K562 (cell line): ENCODE results near the gene HHIPL1. TPM values are rescaled to one million over a fixed set of nuclear protein-coding genes. Genes with fewer than 3 reads are reported as not detected.

Experiments used
- E2F5 ChIP-seq: sonication (generic); formaldehyde crosslinking; IDR thresholded peaks from 2 replicates; pipeline ENCODE4 v1.8.0; 2022; ENCODE audit warnings: mild to moderate bottlenecking, missing genetic modification reagents
- IRF9 ChIP-seq: fragments of 450-650 bp; IDR thresholded peaks from 2 replicates; pipeline ENCODE4 v1.6.1; 2016; ENCODE audit warnings: missing biosample characterization, missing genetic modification characterization
- MAZ ChIP-seq, 2 experiments: fragments of 450-650 bp in 1 of 2; sonication (generic) in 1 of 2; formaldehyde crosslinking; IDR thresholded peaks in 1 of 2; conservative IDR thresholded peaks in 1 of 2; 2 replicates each; pipeline versions ENCODE4 v1.4.0 to v1.5.0; 2020; ENCODE audit warnings: mild to moderate bottlenecking in 1 of 2, missing genetic modification reagents in 1 of 2
- MCM7 ChIP-seq, 2 experiments: fragments of 450-650 bp; IDR thresholded peaks; 2 replicates each; pipeline ENCODE4 v1.6.1; 2016 to 2018
- MTA3 ChIP-seq: fragments of 450-650 bp; formaldehyde crosslinking; IDR thresholded peaks from 2 replicates; pipeline ENCODE4 v1.6.1; 2017; ENCODE audit warnings: mild to moderate bottlenecking, borderline replicate concordance
- NONO ChIP-seq, 2 experiments: fragments of 200-400 bp in 1 of 2; fragments of 450-650 bp in 1 of 2; formaldehyde crosslinking in 1 of 2; IDR thresholded peaks; 2 replicates each; pipeline ENCODE4 v1.6.1; 2017; ENCODE audit warnings: low read depth in 2 of 2, mild to moderate bottlenecking in 2 of 2, moderate library complexity in 2 of 2, low read length in 1 of 2
- POLR2B ChIP-seq: fragments of 450-650 bp; IDR thresholded peaks from 2 replicates; pipeline ENCODE4 v1.6.1; 2018; ENCODE audit warnings: low read depth; ENCODE audit not compliant: partially characterized antibody
- POLR2G ChIP-seq: fragments of 200-400 bp; formaldehyde crosslinking; IDR thresholded peaks from 2 replicates; pipeline ENCODE4 v1.6.1; 2017; ENCODE audit warnings: low read depth, mild to moderate bottlenecking, antibody characterized with exemption, low read length, moderate library complexity
- PTRF ChIP-seq: fragments of 450-650 bp; IDR thresholded peaks from 2 replicates; pipeline ENCODE4 v1.6.1; 2016; ENCODE audit warnings: mild to moderate bottlenecking, missing genetic modification characterization, missing compliant biosample characterization
- RBFOX2 ChIP-seq: fragments of 200-400 bp; formaldehyde crosslinking; IDR thresholded peaks from 2 replicates; pipeline ENCODE4 v1.6.1; 2017; ENCODE audit warnings: low read depth, mild to moderate bottlenecking, low read length, moderate library complexity
- RBM34 ChIP-seq: fragments of 200-400 bp; formaldehyde crosslinking; IDR thresholded peaks from 2 replicates; pipeline ENCODE4 v1.6.1; 2018; ENCODE audit warnings: low read length, borderline replicate concordance; ENCODE audit not compliant: insufficient read depth
- TSC22D4 ChIP-seq: fragments of 450-650 bp; IDR thresholded peaks from 2 replicates; pipeline ENCODE4 v1.6.1; 2016; ENCODE audit warnings: missing genetic modification characterization, missing biosample characterization, control low read depth
- U2AF2 ChIP-seq: fragments of 200-400 bp; formaldehyde crosslinking; optimal IDR thresholded peaks from 2 replicates; pipeline ENCODE3; 2017; ENCODE audit warnings: low read depth, mild to moderate bottlenecking, low read length
- ZFX ChIP-seq: sonication (generic); formaldehyde crosslinking; IDR thresholded peaks from 2 replicates; pipeline ENCODE4 v1.8.0; 2022; ENCODE audit warnings: mild to moderate bottlenecking, missing genetic modification reagents, moderate library complexity
- ZNF639 ChIP-seq, 2 experiments: fragments of 200-800 bp in 1 of 2; sonication (Bioruptor generic) in 1 of 2; sonication (generic) in 1 of 2; formaldehyde crosslinking in 1 of 2; IDR thresholded peaks in 1 of 2; conservative IDR thresholded peaks in 1 of 2; 2 replicates each; pipeline versions ENCODE4 v1.5.0 to v1.6.1; 2016 to 2020; ENCODE audit warnings: missing compliant biosample characterization in 1 of 2, missing genetic modification characterization in 1 of 2, missing genetic modification reagents in 1 of 2
- ZNF76 ChIP-seq: fragments of 250-450 bp; sonication (Bioruptor Pico); IDR thresholded peaks from 2 replicates; pipeline ENCODE4 v1.4.0; 2020; ENCODE audit warnings: mild to moderate bottlenecking, moderate library complexity, borderline replicate concordance
- polyA plus RNA-seq, 8 experiments: library from polyadenylated mRNA; depleted of rRNA in 4 of 8; stranded (reverse) in 5 of 8; unstranded in 3 of 8; fragments of >200 nt; fragmentation: Nextera tagmentation in 2 of 8; fragmentation: Illumina TruSeq in 1 of 8; extraction: Ambion mirVana in 2 of 8; extraction: Trizol in 1 of 8; gene quantifications; 2 replicates each; pipeline versions ENCODE4 v1.2.1 to v1.2.3, GENCODE V29; 2011 to 2014; ENCODE audit warnings: inconsistent platforms in 1 of 8, missing spikeins in 1 of 8
- total RNA-seq, 7 experiments: library from RNA; depleted of rRNA in 6 of 7; stranded (reverse); fragments of >200 nt in 6 of 7; fragmentation: Illumina TruSeq in 2 of 7; extraction: Trizol in 2 of 7; gene quantifications; 2 replicates each; pipeline versions ENCODE4 v1.2.1 to v1.2.3, GENCODE V29; 2011 to 2021; ENCODE audit warnings: low replicate concordance in 1 of 7
- TF ChIP-seq, protein P1 (sequence below): fragments of 250-450 bp; sonication (Bioruptor Pico); IDR thresholded peaks from 2 replicates; pipeline ENCODE4 v1.8.0; 2022; ENCODE audit warnings: inconsistent platforms
- TF ChIP-seq, protein P2 (sequence below): fragments of 450-650 bp; IDR thresholded peaks from 2 replicates; pipeline ENCODE4 v1.7.0; 2016; ENCODE audit warnings: borderline replicate concordance
- TF ChIP-seq, protein P3 (sequence below), 2 experiments: fragments of 450-650 bp in 1 of 2; sonication (generic) in 1 of 2; formaldehyde crosslinking in 1 of 2; IDR thresholded peaks in 1 of 2; conservative IDR thresholded peaks in 1 of 2; 2 replicates each; pipeline versions ENCODE4 v1.6.1 to v1.8.1; 2016 to 2023; ENCODE audit warnings: mild to moderate bottlenecking in 2 of 2, moderate library complexity in 2 of 2, inconsistent platforms in 1 of 2, missing genetic modification reagents in 1 of 2

Gene HHIPL1
- total and polyA plus RNA-seq, 9 of the 15 experiments (the other 6 are each of a cell fraction or from before 2014, with no cell fraction given): not detected

- TF ChIP-seq, protein P1, sequence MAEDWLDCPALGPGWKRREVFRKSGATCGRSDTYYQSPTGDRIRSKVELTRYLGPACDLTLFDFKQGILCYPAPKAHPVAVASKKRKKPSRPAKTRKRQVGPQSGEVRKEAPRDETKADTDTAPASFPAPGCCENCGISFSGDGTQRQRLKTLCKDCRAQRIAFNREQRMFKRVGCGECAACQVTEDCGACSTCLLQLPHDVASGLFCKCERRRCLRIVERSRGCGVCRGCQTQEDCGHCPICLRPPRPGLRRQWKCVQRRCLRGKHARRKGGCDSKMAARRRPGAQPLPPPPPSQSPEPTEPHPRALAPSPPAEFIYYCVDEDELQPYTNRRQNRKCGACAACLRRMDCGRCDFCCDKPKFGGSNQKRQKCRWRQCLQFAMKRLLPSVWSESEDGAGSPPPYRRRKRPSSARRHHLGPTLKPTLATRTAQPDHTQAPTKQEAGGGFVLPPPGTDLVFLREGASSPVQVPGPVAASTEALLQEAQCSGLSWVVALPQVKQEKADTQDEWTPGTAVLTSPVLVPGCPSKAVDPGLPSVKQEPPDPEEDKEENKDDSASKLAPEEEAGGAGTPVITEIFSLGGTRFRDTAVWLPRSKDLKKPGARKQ: no peak
- TF ChIP-seq MTA3 (no peak), POLR2B (no peak), MAZ (CRISPR knock-in tag; conservative IDR thresholded peaks at IDR 0.05 in 1 of 2, IDR thresholded peaks at IDR 0.05 in 1 of 2) (no peak), ZFX (CRISPR knock-in tag) (peak; percentile 68), TSC22D4 (tag) (no peak), U2AF2 (no peak), IRF9 (tag) (no peak), PTRF (no peak), E2F5 (CRISPR knock-in tag) (no peak), ZNF639 (CRISPR knock-in tag; conservative IDR thresholded peaks at IDR 0.05 in 1 of 2, IDR thresholded peaks at IDR 0.05 in 1 of 2) (peak in 1 of 2 experiments; percentile 23; a peak in 1 of 4 replicates), RBM34 (no peak), RBFOX2 (peak; percentile 69), NONO (IDR thresholded peaks at IDR 0.05; ENCODE audit: low read depth in 2 of 2, low read length in 1 of 2) (no peak), ZNF76 (CRISPR knock-in tag) (no peak), MCM7 (IDR thresholded peaks at IDR 0.05) (no peak), POLR2G (peak; percentile 74)
- TF ChIP-seq, protein P2, sequence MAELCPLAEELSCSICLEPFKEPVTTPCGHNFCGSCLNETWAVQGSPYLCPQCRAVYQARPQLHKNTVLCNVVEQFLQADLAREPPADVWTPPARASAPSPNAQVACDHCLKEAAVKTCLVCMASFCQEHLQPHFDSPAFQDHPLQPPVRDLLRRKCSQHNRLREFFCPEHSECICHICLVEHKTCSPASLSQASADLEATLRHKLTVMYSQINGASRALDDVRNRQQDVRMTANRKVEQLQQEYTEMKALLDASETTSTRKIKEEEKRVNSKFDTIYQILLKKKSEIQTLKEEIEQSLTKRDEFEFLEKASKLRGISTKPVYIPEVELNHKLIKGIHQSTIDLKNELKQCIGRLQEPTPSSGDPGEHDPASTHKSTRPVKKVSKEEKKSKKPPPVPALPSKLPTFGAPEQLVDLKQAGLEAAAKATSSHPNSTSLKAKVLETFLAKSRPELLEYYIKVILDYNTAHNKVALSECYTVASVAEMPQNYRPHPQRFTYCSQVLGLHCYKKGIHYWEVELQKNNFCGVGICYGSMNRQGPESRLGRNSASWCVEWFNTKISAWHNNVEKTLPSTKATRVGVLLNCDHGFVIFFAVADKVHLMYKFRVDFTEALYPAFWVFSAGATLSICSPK: no peak
- TF ChIP-seq, protein P3, sequence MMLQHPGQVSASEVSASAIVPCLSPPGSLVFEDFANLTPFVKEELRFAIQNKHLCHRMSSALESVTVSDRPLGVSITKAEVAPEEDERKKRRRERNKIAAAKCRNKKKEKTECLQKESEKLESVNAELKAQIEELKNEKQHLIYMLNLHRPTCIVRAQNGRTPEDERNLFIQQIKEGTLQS (IDR thresholded peaks at IDR 0.05): no peak
- TF ChIP-seq, protein P3 (CRISPR knock-in tag; conservative IDR thresholded peaks at IDR 0.05): no peak
Measured at GRCh38 chr14:99604766-99605298, 40.1 kb upstream of the HHIPL1 start (continued).
